OCI-LY7 (cell line): Measurements from ENCODE around the gene TMEM221.

ENCODE experiments used
- CTCF ChIP-seq: fragments of 200-600 bp; sonication (generic); conservative IDR thresholded peaks from 2 replicates; pipeline ENCODE4 v1.5.1; 2014; ENCODE audit warnings: mild to moderate bottlenecking, antibody characterized with exemption, low read length, moderate library complexity, mixed read lengths
- EZH2phosphoT487 ChIP-seq: fragments of 200-600 bp; sonication (generic); IDR thresholded peaks from 2 replicates; pipeline ENCODE4 v1.6.1; 2018; ENCODE audit warnings: low read depth, borderline replicate concordance, mild to moderate bottlenecking, mixed run types, antibody characterized with exemption, low read length, moderate library complexity, mixed read lengths

- TF ChIP-seq CTCF = no peak
- no peak for TF ChIP-seq EZH2phosphoT487
Measured at GRCh38 chr19:17436094-17436873, 12.2 kb downstream of the TMEM221 start.
